ENCODE results near the gene TMEM117. TPM values are rescaled to one million over a fixed set of nuclear protein-coding genes. Genes with fewer than 3 reads are reported as not detected.

Gene TMEM117
- total and polyA plus RNA-seq, 7 donors = 2.3 to 21.4 (median 17.5) TPM

GRCh38 chr12:44101475-44101874, 265.6 kb downstream of the TMEM117 start:
- TF ChIP-seq CTCF (IDR thresholded peaks at IDR 0.05) (no peak), POLR2A (IDR thresholded peaks at IDR 0.05) (no peak), EP300 (IDR thresholded peaks at IDR 0.05) (no peak), POLR2AphosphoS5 (IDR thresholded peaks at IDR 0.05) (no peak)
- Histone ChIP-seq H3K4me3 (no peak overlapping the region), H3K9me3 (no peaks in the 10 kb centered on the region), H3K36me3 (no peaks in the 10 kb centered on the region), H3K27ac (no peak overlapping the region), H3K4me1 (peaks cover 0 to 11% (median 9%) of the 10 kb centered on the region in 4 donors), H3K27me3 (no peaks in the 10 kb centered on the region)
- DNase-seq = no peak
- intact Hi-C loops (cut with DNase I) = no loop called here
- 92 to 96% methylated on average over 4 of the region's 4 CpGs for WGBS, 2 donors

DNA sequence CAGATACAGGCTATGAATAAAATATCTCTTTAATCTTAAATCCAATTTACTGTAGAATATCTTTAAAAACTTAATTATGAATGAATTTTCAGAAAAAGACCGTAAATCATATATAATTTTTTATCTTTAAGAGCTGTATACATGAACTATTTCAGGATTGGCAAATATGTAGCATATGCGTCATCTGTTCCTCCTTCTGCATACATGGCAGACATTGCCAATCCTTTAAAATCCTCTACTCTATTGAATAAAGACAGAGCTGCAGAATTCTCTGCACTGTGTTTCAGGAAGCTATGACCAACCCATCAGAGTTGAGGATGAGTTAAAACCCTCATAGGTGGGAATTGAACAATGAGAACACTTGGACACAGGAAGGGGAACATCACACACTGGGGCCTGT, 279.0 kb downstream of the TMEM117 start:
- Histone ChIP-seq H3K4me3 (no peak overlapping the region), H3K9me3 (no peaks in the 10 kb centered on the region), H3K36me3 (no peaks in the 10 kb centered on the region), H3K27ac (no peak overlapping the region), H3K4me1 (no peaks in the 10 kb centered on the region), H3K27me3 (no peaks in the 10 kb centered on the region)
- no peak for TF ChIP-seq POLR2A (IDR thresholded peaks at IDR 0.05)
- TF ChIP-seq EP300 (IDR thresholded peaks at IDR 0.05) = no peak
- no peak for TF ChIP-seq CTCF (IDR thresholded peaks at IDR 0.05)
- TF ChIP-seq POLR2AphosphoS5 (IDR thresholded peaks at IDR 0.05) = no peak
- DNase-seq = no peak
- 95% methylated on average over 2 of the region's 2 CpGs for WGBS, 2 donors
- intact Hi-C loops (cut with DNase I) = no loop called here

DNA sequence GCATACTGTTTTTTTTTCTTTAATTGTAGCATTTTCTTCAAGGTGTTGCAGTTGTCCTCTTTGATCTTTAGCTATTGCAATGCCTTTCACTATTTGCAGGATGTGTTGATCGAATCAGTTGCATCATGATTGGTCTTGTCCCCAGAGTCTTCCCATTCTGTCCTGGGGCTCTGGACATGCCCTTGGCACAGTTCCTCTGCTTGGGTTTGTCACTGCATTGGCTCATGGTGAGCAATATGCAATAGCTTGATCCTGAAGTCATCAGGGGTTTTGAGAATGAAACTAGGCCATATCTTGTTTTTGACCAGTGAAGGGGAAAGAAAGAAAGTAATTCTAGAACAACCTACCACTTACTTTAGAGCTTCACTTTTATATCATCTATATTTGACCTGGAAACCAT, 281.5 kb downstream of the TMEM117 start:
- no peaks in the 10 kb centered on the region for H3K9me3 ChIP-seq
- no peaks in the 10 kb centered on the region for H3K4me1 ChIP-seq
- WGBS, 2 donors = 92 to 99% methylated on average over 1 of the region's 1 CpG
- TF ChIP-seq CTCF (IDR thresholded peaks at IDR 0.05) = no peak
- TF ChIP-seq POLR2AphosphoS5 (IDR thresholded peaks at IDR 0.05) = no peak
- TF ChIP-seq POLR2A (IDR thresholded peaks at IDR 0.05) = no peak
- no peak for TF ChIP-seq EP300 (IDR thresholded peaks at IDR 0.05)
- no peaks in the 10 kb centered on the region for H3K27me3 ChIP-seq
- DNase-seq = no peak
- H3K36me3 ChIP-seq = no peaks in the 10 kb centered on the region
- no peak overlapping the region for H3K27ac ChIP-seq
- intact Hi-C loops (cut with DNase I) = no loop called here
- no peak overlapping the region for H3K4me3 ChIP-seq

- no peaks in the 10 kb centered on the region for H3K27me3 ChIP-seq
- H3K9me3 ChIP-seq = no peaks in the 10 kb centered on the region
- no peaks in the 10 kb centered on the region for H3K4me1 ChIP-seq
- H3K36me3 ChIP-seq = no peaks in the 10 kb centered on the region
- intact Hi-C loops (cut with DNase I) = no loop called here
- no peak for DNase-seq
- TF ChIP-seq CTCF (IDR thresholded peaks at IDR 0.05) = no peak
- no peak for TF ChIP-seq EP300 (IDR thresholded peaks at IDR 0.05)
- TF ChIP-seq POLR2AphosphoS5 (IDR thresholded peaks at IDR 0.05) = no peak
- no peak overlapping the region for H3K27ac ChIP-seq
- H3K4me3 ChIP-seq = no peak overlapping the region
Measured at GRCh38 chr12:44118946-44119345, 283.1 kb downstream of the TMEM117 start.

GRCh38 chr12:44126806-44127205, 290.9 kb downstream of the TMEM117 start:
- no peak for DNase-seq
- no peak for TF ChIP-seq EP300 (IDR thresholded peaks at IDR 0.05)
- no peak for TF ChIP-seq CTCF (IDR thresholded peaks at IDR 0.05)
- TF ChIP-seq POLR2AphosphoS5 (IDR thresholded peaks at IDR 0.05) = no peak
- no peak for TF ChIP-seq POLR2A (IDR thresholded peaks at IDR 0.05)
- Histone ChIP-seq H3K4me1 (peaks cover 0 to 7% (median 0%) of the 10 kb centered on the region in 4 donors), H3K4me3 (no peak overlapping the region), H3K27ac (no peak overlapping the region), H3K36me3 (no peaks in the 10 kb centered on the region), H3K9me3 (no peaks in the 10 kb centered on the region), H3K27me3 (no peaks in the 10 kb centered on the region)
- intact Hi-C loops (cut with DNase I) = no loop called here
- 93 to 97% methylated on average over 1 of the region's 1 CpG for WGBS, 2 donors

Measured in sigmoid colon (tissue), 7 donors.